ENCODE measurements around the gene SAMD1.
"Not testable (repeated sequence)": the region's sequence is repeated elsewhere in the genome, so short reads cannot be mapped to it uniquely, and the experiment has no call there.

The SAMD1 gene

DNA sequence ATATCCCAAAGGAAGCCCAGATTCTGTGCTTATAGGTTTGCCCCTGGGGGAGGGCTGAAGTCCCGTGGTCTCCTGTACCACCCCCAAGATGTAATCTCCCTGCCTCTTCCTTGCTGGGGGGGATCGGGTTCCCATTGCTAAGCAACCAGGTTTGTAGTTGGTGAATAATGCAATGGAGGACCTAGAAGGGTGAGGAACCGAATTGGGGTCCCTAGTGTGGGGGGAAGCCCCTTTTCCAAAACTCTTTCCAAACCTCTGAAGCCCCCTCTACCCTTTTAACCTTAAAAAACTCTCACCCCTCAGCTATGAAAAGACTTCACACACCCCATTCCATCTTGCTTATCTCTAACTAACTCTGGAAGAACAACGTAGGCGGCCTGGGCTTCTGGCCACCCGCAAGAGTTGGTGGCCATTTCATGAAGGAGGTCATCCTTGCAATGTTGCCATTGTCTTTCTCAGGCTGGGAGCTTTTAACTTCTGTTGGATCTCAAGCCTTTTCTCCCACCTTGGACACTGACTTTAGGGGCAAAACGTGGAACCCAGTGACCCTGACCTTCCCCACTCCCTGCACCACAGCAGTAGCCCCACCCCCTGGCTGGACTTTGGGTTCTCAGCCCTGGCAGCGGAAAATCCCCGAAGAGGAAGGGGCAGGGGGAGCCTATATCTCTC lies 29.3 kb downstream of the SAMD1 start:
- no peak for DNase-seq (ENCODE audit: low read depth, low spot score)

DNA sequence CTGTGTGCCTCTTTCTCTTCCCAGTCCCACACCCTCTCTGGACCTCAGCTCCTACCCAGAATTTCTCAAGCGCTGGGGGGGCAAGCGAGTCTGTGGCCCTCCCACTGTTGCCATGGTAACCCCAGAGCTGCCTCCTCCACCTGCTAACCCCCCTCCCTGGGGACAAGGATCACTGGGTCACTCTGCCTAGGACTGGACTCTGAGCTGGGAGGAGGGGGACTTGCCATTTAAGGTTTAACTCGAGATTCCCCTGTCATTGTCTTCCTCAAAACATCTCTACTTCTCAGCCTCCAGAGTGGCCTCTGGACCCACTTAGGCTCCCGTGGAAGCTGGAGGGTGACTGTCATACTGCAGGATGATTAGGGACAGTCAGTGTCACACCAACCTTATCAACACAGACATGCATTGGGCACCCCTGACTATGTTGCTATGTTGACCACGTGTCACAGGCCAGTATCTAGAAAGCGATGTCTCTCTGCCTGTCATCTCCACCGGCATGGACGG lies 30.8 kb downstream of the SAMD1 start:
- DNase-seq (ENCODE audit: low read depth, low spot score), result no peak

DNA sequence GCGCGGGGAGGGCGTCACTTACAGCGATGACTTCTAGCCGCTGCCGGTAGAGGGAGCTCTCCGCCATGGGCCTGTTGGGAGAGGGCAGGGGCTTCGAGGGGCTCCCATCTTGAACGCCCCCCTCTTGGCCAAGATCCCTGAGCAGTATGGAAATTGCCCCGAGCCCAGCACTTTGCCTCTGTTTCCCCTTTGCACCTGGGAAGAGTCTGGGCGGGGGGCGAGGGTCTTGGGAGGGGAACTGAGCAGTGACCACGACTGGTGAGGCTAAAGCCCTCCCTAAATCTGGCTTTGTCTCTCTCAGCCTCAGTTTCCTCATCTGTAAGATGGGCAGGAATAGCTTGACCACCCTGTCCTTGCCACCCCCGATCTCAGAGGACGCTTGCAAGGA lies 31.5 kb downstream of the SAMD1 start:
- DNase-seq (ENCODE audit: low read depth, low spot score), result peak; percentile 26

DNA sequence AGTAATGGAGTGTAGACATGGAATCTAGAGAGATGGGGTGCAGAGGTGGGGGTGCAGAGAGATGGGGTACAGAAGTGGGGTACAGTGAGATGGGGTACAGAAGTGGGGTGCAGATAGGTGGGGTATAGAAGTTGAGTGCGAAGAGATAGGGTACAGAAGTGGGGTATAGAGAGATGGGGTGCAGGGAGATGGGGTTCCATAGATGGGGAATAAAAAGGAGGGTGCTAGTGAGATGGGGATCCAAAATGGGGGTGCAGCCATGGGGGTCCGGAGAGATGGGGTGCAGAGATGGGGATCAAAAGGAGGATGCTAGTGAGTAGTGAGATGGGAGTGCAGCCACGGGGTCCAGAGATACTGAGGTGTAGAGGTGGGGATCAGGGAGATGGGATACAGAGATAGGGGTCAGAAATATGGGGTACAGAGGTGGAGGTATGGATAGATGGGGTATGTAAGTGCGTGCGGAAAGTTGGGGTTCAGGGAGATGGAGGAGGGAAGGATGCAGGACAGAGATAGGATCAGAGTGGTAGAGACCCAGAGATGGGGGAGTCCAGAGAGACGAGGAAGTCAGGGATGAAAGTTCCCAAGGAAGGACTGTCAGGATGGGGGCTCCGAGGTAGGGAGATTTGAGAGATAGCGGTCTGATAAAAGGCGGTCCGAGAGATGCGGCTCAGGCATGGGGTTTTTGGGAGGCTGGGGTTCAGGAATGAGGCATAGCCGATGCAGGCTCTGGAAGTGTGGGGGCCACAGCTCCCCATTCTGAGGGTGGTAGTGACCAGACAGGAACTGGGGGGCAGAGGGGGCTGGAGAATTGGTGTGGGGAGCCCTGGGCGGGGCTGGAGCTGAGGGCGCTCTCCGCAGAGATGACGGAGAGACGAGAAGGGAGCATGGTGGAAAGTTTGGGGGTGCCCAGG lies 32.1 kb downstream of the SAMD1 start:
- no peak for DNase-seq (ENCODE audit: low read depth, low spot score)

DNA sequence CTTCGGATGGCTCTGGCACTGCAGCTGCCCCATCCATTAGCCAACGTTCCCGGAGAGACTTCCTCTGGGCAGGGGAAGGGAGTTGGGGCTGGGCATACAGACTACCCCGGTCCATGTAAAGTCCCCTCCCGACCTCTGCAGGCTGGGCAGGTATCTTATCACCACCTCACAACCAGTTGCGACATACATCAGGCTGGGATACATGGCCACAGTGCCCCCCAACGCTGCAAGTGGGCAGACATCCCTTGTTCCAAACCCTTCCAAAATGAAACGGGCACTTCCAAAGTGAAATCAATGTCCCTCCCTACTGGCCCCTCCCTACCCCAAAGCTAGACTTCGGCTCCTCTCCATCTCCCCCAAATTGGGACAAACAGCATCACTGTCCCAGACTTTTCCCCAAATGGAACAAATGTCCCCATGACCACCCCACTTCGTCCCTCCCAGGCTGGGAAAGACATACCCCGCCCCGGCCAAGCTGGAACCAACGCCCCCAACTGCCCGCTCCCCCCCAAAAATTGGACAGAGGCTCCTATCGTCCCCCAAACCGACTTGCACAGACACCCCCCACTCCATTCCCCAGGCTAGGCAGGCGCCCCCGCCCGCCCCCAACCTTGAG lies 33.7 kb downstream of the SAMD1 start:
- DNase-seq (ENCODE audit: low read depth, low spot score), result no peak

DNA sequence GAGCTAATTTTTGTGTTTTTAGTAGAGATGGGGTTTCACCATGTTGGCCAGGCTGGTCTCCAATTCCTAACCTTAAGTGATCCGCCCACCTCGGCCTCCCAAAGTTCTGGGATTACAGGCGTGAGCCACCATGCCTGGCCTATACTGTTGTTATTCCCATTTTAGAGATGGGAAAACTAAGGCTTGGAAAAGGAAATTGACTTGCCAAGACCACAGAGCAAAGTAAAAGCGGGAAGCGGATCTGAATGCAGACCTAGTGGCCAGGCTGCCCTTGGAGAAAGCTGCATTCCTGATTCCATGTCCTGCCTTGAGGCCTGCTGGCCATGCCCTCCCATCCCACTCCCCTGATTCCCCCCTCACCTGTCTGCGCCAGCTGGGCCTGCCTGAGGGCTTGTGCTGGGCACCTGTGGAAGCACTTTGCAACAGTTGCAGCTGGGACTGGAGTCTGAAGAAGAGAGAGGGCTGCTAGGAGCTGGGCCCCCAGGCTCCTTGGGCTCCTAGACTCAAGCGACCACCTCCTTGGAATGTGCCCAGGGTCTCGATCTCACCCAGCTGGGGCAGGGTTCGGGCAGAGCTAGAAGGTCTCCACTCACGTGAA lies 34.4 kb downstream of the SAMD1 start:
- peak; percentile 22 for DNase-seq (ENCODE audit: low read depth, low spot score)

DNA sequence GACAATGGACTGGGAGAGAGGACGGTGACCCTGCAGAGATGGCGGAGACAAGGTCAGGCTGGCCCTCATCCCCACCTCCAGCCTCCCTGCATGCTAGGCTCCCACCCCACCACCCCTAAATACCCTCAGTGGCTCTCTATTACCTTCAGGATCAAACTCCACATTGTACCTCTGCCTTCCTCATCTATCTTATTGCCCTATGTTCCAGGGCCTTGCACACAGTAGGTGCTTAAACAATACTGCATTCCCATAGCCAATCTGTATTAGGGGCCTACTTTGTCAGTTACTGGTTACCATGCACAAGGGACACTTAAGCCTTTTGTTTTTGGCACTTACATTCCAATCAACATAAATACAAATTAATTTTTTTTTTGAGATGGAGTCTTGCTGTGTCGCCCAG lies 35.2 kb downstream of the SAMD1 start:
- no peak for DNase-seq (ENCODE audit: low read depth, low spot score)

DNA sequence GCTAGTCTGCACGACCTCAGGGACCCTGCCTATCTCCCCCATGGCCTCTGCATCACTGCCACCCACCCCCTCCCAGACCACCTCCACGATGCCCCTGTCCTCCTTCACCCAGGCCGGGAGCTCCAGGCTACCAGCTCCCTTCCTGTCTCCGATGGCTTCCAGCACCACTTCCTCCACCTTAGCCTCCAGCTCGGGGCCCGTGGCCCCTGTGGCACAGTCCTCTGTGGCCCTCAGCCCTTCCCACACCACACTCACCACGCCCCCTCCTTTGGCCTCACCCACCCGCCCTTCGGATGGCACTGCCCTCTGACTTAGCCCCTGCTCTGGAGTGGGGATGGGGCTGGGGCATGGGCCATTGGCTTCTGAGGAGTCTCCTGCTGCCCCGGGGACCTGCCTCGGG lies 35.8 kb downstream of the SAMD1 start:
- DNase-seq (ENCODE audit: low read depth, low spot score), result no peak

DNA sequence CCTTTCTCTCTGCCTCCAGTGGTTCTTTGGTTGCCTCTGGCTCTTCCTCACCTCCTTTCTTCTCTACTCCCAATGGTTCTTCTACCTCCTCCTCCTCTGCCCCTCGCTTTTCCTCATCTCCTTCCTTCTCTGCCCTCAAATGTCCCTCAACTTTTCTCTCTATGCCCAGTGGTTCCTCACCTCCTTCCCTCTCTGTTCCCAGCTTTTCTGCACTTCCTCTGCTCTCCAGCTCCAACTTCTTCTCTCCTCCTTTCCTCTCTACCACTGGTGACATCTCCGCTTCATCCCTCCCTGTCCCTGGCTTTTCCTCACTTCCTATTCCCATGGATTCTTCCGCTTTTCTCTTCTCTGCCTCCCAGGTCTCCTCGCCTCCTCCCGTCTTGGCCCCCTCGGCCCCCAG lies 36.5 kb downstream of the SAMD1 start:
- DNase-seq (ENCODE audit: low read depth, low spot score), result no peak

DNA sequence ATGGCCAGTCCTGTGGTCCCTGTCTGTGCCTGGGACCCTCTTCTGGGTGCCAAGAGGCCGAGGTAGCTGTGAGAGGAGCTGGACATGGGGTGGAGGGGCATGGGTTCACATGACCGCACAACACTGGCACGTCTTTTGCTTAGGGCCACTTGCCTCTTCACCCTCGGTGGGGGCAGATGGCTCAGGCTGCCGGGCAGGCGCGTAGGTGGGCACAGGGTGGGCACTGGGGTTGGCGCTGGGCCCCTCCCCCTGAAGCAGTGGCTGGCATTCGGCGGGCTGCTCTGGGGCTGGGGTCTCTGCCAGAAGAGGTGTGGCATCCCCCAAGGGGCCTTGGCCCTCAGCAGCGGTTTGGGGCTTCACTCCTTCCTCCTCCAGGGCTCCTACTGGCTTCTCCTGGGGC lies 37.1 kb downstream of the SAMD1 start:
- no peak for DNase-seq (ENCODE audit: low read depth, low spot score)

DNA sequence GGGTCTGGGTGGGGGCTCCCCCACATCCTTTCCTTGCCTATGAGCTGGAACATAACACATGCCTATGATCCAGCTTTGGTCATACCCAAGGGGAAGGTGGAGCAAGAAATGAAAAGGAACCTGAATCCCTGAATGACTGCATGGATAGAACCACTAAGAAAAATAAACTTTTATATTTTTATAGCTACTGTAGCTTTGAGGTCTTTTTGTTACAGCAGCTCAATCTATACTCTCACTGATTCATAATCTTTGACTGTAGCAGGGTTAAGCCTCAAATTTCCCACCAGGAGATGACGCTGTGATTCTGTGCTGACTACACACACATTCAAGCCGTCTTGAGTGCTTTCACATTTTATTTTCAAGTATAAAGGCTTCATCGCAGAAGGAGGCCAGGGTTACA lies 37.5 kb downstream of the SAMD1 start:
- DNase-seq (ENCODE audit: low read depth, low spot score), result no peak

DNA sequence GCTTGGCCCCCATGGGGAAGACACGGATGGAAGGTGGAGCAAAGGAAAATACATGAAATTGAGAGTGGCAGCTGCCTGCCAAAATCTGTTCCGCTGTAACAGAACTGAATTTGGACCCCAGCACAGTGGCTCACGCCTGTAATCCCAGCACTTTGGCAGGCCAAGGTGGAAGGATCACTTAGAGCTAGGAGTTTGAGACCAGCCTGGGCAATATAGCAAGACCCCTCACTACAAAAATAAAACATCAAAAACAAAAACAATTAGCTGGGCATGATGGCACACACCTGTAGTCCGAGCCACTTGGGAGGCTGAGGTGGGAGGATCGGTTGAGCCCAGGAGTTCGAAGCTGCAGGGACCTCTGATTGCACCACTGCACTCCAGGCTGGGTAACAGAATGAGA lies 38.1 kb downstream of the SAMD1 start:
- no peak for DNase-seq (ENCODE audit: low read depth, low spot score)

DNA sequence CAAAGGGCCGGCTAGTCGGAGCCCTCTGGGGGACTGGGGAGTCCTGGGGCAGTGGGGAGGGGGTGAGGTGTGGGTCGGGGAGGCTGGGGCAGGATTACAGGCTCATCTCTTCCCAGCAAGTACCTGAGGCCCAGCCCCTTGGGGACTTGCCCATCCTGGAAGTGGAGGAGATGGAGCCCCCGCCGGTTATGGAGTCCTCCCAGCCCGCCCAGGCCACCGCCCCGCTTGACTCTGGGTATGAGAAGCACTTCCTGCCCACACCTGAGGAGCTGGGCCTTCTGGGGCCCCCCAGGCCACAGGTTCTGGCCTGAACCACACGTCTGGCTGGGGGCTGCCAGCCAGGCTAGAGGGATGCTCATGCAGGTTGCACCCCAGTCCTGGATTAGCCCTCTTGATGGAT lies 38.6 kb downstream of the SAMD1 start:
- no peak for DNase-seq (ENCODE audit: low read depth, low spot score)

DNA sequence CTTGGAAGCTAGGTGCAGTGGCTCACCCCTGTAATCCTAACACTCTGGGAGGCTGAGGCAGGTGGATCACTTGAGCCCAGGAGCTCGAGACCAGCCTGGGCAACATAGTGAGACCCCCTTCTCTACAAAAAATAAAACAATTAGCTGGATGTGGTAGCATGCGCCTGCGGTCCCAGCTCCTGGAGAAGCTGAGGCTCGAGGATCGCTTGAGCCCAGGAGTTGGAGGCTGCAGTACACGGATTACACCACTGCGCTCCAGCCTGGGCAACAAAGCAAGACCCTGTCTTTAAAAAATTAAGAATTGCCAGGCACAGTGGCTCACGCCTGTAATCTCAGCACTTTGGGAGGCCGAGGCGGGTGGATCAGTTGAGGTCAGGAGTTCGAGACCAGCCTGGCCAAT lies 39.6 kb downstream of the SAMD1 start:
- DNase-seq (ENCODE audit: low read depth, low spot score), result not testable (repeated sequence)

DNA sequence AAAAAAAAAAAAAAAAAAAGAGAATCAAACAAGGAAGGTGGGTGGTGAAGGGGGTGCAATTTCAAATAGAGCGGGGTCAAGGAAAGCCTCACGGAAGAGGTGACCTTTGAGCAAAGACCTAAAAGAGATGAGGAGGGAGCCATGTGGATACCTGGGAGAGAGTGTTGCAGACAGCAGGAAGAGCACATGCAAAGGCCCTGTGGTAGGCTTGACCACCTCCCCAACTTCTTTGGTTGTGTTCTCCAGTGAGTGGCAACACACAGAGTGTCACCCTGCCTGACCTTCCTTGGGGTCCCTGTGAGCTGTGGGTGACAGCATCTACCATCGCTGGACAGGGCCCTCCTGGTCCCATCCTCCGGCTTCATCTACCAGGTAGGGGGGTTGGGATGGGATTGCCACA lies 40.0 kb downstream of the SAMD1 start:
- no peak for DNase-seq (ENCODE audit: low read depth, low spot score)

DNA sequence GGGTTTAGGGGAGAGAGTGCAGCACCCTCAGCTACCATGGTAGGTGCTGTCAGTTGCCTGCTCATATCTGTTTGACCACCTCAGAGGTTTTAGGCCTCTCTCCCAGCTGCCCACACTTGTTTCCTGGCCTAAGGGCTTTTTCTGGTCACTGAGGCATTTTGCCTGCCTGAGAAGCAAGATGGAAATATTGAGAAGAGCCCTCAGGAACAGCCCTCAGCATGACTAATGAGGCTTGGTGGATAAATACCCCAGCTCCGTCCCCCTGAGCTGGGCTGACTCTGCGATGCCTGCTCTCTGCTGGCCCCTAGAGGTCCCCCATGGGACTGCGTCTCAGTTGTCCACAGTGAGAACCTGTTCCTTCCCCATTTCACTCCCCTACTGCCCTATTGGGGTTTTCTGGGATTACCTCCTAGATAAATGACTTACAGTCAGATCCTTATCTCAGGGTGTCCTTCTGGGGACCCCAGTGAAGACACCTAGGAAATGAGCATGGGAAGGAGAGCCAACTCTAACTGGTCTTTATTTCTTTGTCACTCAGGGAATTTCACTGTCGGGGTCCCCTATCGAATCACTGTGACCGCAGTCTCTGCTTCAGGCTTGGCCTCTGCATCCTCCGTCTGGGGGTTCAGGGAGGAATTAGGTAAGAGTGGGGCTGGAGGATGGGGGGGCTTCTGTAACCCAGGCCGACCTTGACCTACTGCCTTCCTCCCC lies 42.0 kb downstream of the SAMD1 start:
- peak; percentile 76 for DNase-seq (ENCODE audit: low read depth, low spot score)

DNA sequence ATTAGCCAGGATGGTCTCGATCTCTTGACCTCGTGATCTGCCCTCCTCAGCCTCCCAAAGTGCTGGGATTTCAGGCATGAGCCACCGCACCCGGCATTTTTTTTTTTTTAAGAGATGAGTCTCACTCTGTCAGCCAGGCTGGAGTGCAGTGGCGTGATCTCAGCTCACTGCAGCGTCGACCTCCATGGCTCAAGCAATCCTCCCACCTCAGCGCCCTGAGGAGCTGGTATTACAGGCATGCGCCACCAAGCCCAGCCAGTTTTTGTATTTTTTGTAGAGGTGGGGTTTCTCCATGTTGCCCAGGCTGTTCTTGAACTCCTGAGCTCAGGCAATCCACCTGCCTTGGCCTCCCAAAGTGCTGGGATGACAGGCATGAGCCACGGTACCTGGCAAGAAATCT lies 42.7 kb downstream of the SAMD1 start:
- DNase-seq (ENCODE audit: low read depth, low spot score), result not testable (repeated sequence)

DNA sequence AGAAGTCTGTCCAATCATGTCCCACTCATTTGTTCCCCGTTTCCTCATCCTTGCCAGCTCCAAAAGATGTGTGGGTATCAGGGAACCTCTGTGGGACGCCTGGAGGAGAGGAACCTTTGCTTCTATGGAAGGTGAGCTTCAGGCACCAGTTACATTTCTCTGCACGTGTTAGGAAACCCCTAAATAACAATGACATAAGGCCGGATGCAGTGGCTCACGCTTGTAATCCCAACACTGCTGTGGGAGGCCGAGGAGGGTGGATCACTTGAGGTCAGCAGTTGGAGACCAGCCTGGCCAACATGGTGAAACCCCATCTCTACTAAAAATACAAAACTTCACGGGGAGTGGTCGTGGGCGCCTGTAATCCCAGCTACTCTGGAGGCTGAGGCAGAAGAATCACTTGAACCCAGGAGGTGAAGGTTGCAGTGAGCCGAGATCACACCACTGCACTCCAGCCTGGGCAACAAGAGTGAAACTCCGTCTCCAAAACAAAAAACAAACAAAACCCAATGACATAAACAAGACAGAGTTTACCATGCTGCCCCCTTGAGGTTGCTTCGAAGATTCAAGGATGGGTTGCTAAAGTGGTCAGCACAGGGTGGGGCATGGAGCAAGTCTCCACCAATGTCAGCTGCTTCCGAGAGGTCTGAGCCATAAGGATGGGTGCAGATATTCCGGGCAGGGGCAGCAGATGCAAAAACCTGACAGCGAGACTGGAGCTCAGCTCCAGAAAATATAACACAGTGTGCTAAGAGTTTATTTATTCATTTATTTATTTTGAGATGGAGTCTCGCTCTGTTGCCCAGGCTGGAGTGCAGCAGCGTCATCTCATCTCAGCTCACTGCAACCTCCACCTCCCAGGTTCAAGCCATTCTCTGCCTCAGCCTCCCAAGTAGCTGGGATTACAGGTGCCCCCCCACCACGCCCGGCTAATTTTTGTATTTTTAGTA lies 47.6 kb downstream of the SAMD1 start:
- DNase-seq (ENCODE audit: low read depth, low spot score), result peak; percentile 90

DNA sequence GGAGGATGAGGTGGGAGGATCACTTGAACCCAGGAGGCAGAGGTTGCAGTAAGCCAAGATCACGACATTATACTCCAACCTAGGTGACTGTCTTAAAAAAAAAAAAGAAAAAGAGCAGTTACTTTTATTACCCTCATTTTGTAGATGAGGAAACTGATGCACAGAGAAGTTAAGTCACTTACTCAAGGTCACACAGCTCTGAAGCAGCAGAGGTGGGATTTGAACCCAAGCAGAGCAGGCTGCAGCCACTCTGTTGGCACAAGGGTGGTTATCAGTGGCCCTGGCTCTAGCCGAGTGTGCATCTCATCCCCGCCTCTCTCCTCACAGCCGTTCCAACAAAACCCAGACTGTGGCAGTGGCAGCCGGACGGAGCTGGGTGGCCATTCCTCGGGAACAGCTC lies 51.4 kb downstream of the SAMD1 start:
- no peak for DNase-seq (ENCODE audit: low read depth, low spot score)
